Keratinocyte (primary cell): Measurements from ENCODE around the gene SIK3. TPM values are rescaled to one million over a fixed set of nuclear protein-coding genes. Genes with fewer than 3 reads are reported as not detected.
A peak's percentile ranks its signal among the peaks of the same experiment; 100 is the strongest.

Experiments used
- DNase-seq: peaks from one replicate; pipeline ENCODE4 v3.0.0-alpha.2; 2011; ENCODE audit warnings: low read depth, missing footprints, low spot score
- FAIRE-seq: peaks from 2 replicates; lab custom pipeline; 2011; peaks lifted over from hg19 to GRCh38; lab: Jason Lieb, UNC
- H2AFZ ChIP-seq: 2 replicates; pipeline ENCODE4 v1.6.0; 2012; ENCODE audit warnings: low read length, control low read depth, inconsistent platforms; ENCODE audit not compliant: control insufficient read depth
- H3K27ac ChIP-seq: 2 replicates; pipeline ENCODE4 v1.5.1; 2011; ENCODE audit warnings: low read length; ENCODE audit not compliant: control insufficient read depth, insufficient read depth
- H3K27me3 ChIP-seq: 3 replicates; pipeline ENCODE4 v1.6.0; 2011; ENCODE audit warnings: low read length; ENCODE audit not compliant: control insufficient read depth, insufficient read depth; ENCODE audit errors: extremely low read depth
- H3K36me3 ChIP-seq, 2 experiments: 2 replicates in 1 of 2; 3 replicates in 1 of 2; pipeline ENCODE4 v1.5.1; 2011; ENCODE audit warnings: low read length in 2 of 2, mild to moderate bottlenecking in 1 of 2; ENCODE audit not compliant: control insufficient read depth in 2 of 2, insufficient read depth in 2 of 2; ENCODE audit errors: extremely low read depth in 1 of 2
- H3K4me1 ChIP-seq: 3 replicates; pipeline ENCODE4 v1.5.1; 2011; ENCODE audit warnings: low read length; ENCODE audit not compliant: control insufficient read depth, insufficient read depth; ENCODE audit errors: extremely low read depth
- H3K4me2 ChIP-seq: 3 replicates; pipeline ENCODE4 v1.6.0; 2011; ENCODE audit warnings: low read depth, low read length; ENCODE audit not compliant: control insufficient read depth, insufficient read depth; ENCODE audit errors: extremely low read depth
- H3K4me3 ChIP-seq, 3 experiments: fragments of 200-600 bp in 1 of 3; sonication (generic) in 1 of 3; 2 replicates in 2 of 3; 3 replicates in 1 of 3; pipeline ENCODE4 v1.5.1; 2011 to 2016; ENCODE audit warnings: low read length in 3 of 3, mild to moderate bottlenecking in 3 of 3, control low read depth in 2 of 3, inconsistent platforms in 1 of 3, low read depth in 1 of 3, mixed read lengths in 1 of 3, mixed run types in 1 of 3, moderate library complexity in 1 of 3; ENCODE audit not compliant: control insufficient read depth in 2 of 3, insufficient read depth in 2 of 3; ENCODE audit errors: extremely low read depth in 1 of 3
- H3K79me2 ChIP-seq: 2 replicates; pipeline ENCODE4 v1.6.0; 2012; ENCODE audit warnings: low read length; ENCODE audit not compliant: control insufficient read depth, insufficient read depth
- H3K9ac ChIP-seq: 3 replicates; pipeline ENCODE4 v1.6.0; 2011; ENCODE audit warnings: low read length; ENCODE audit not compliant: control insufficient read depth, insufficient read depth; ENCODE audit errors: extremely low read depth
- H3K9me1 ChIP-seq: 3 replicates; pipeline ENCODE4 v1.6.0; 2011; ENCODE audit warnings: low read length; ENCODE audit not compliant: control insufficient read depth, insufficient read depth; ENCODE audit errors: extremely low read depth
- H3K9me3 ChIP-seq: 2 replicates; pipeline ENCODE4 v1.5.1; 2012; ENCODE audit warnings: low read depth, low read length; ENCODE audit not compliant: control insufficient read depth
- H4K20me1 ChIP-seq: 3 replicates; pipeline ENCODE4 v1.6.0; 2011; ENCODE audit warnings: low read length; ENCODE audit not compliant: control insufficient read depth, insufficient read depth; ENCODE audit errors: extremely low read depth
- CTCF ChIP-seq, 3 experiments: IDR thresholded peaks in 1 of 3; conservative IDR thresholded peaks in 1 of 3; optimal IDR thresholded peaks in 1 of 3; 2 replicates in 2 of 3; 3 replicates in 1 of 3; pipeline versions ENCODE3 to v1.5.1; 2011; ENCODE audit warnings: low read length in 3 of 3, mild to moderate bottlenecking in 3 of 3, moderate library complexity in 2 of 3, control low read depth in 1 of 3, inconsistent platforms in 1 of 3; ENCODE audit not compliant: insufficient read depth in 2 of 3; ENCODE audit errors: extremely low read depth in 1 of 3
- EZH2 ChIP-seq: IDR thresholded peaks from one replicate; pipeline ENCODE4 v1.6.1; 2012; ENCODE audit warnings: inconsistent platforms, mild to moderate bottlenecking, low read length, moderate library complexity
- dilution Hi-C: fragments of 300-500 bp; cut with MboI; formaldehyde crosslinking; loops from one replicate; pipeline ENCODE4 v1.7.0; 2020; ENCODE audit warnings: low sequenced_read_pairs; ENCODE audit not compliant: extremely low pct_ligation_motif_present
- polyA plus RNA-seq, 5 experiments: library from polyadenylated mRNA; depleted of rRNA in 3 of 5; stranded (reverse) in 3 of 5; stranded (forward) in 1 of 5; unstranded in 1 of 5; fragments of >200 nt; gene quantifications; 1 replicate in 1 of 5; 2 replicates in 3 of 5; 3 replicates in 1 of 5; pipeline versions ENCODE4 v1.2.1 to v1.2.3, GENCODE V29; 2011 to 2012; ENCODE audit warnings: missing spikeins in 2 of 5, low read depth in 1 of 5, low replicate concordance in 1 of 5
- small RNA-seq, 3 experiments: library from RNA; depleted of rRNA; stranded (forward); fragments of <200 nt; gene quantifications; one replicate each; pipeline ENCODE3, GENCODE V24; 2012; ENCODE audit warnings: low read depth in 3 of 3, low replicate concordance in 1 of 3; ENCODE audit not compliant: insufficient read length in 3 of 3

The SIK3 gene
- polyA plus RNA-seq, 1 donor (not counting 4 experiments of a cell fraction or from before 2014, with no cell fraction given) = 8.2 TPM

- peak; percentile 32 for FAIRE-seq
- dilution Hi-C loops = no loop called here
- Histone ChIP-seq H3K36me3 (no peaks in the 10 kb centered on the region), H3K27ac (no peak overlapping the region), H3K9me3 (no peaks in the 10 kb centered on the region), H3K9ac (no peak overlapping the region), H2AFZ (peak overlapping the region; percentile 71), H3K4me2 (no peak overlapping the region), H3K79me2 (no peaks in the 10 kb centered on the region), H3K4me3 (no peak overlapping the region), H3K9me1 (no peaks in the 10 kb centered on the region), H3K27me3 (no peaks in the 10 kb centered on the region), H3K4me1 (peaks cover 14% of the 10 kb centered on the region), H4K20me1 (no peaks in the 10 kb centered on the region)
- no peak for TF ChIP-seq EZH2
- TF ChIP-seq CTCF (optimal IDR thresholded peaks at IDR 0.05 in 1 of 3, IDR thresholded peaks at IDR 0.05 in 1 of 3, conservative IDR thresholded peaks at IDR 0.05 in 1 of 3; ENCODE audit: extremely low read depth in 1 of 3, insufficient read depth in 2 of 3, low read length in 3 of 3) = no peak
- no peak for DNase-seq
Observed at GRCh38 chr11:116793772-116794097, 304.5 kb downstream of the SIK3 start.

Small RNAs within 50 kb of the gene (small RNA-seq; reads per million reads assigned to genes)
- 0 reads per million in 3 experiments for gene AP000936.3
- gene RNY4P6 = 0.20 to 2.3 (median 2.0) reads per million in 3 experiments

Other genes starting within 250 kb of the SIK3 start
- 66.0 to 101 TPM (median 76.4 TPM) in 3 replicates for gene PAFAH1B2, start 45.9 kb upstream of the SIK3 start, polyA plus RNA-seq
- 9.8 to 14.3 TPM (median 12.6 TPM) in 3 replicates for gene SIDT2, start 80.3 kb upstream of the SIK3 start, polyA plus RNA-seq
- gene TAGLN, start 100.9 kb upstream of the SIK3 start, polyA plus RNA-seq = 20.5 to 85.4 TPM (median 26.6 TPM) in 3 replicates
- gene PCSK7, start 133.6 kb upstream of the SIK3 start, polyA plus RNA-seq = 32.9 to 48.6 TPM (median 35.4 TPM) in 3 replicates
- 8.1 to 11.8 TPM (median 11.3 TPM) in 3 replicates for gene RNF214, start 134.2 kb upstream of the SIK3 start, polyA plus RNA-seq
- gene BACE1-AS, start 192.9 kb upstream of the SIK3 start, polyA plus RNA-seq = 2.2 to 3.6 TPM (median 2.3 TPM) in 3 replicates
- gene BACE1, start 217.8 kb upstream of the SIK3 start, polyA plus RNA-seq = 7.4 to 15.1 TPM (median 8.5 TPM) in 3 replicates
- 14.9 to 16.6 TPM (median 15.1 TPM) in 3 replicates for gene CEP164, start 229.4 kb upstream of the SIK3 start, polyA plus RNA-seq